ENCODE results near the gene IMPDH1. TPM values are rescaled to one million over a fixed set of nuclear protein-coding genes. Genes with fewer than 3 reads are reported as not detected.

The IMPDH1 gene
- 101 and 126 TPM in 2 replicates for total RNA-seq

DNA sequence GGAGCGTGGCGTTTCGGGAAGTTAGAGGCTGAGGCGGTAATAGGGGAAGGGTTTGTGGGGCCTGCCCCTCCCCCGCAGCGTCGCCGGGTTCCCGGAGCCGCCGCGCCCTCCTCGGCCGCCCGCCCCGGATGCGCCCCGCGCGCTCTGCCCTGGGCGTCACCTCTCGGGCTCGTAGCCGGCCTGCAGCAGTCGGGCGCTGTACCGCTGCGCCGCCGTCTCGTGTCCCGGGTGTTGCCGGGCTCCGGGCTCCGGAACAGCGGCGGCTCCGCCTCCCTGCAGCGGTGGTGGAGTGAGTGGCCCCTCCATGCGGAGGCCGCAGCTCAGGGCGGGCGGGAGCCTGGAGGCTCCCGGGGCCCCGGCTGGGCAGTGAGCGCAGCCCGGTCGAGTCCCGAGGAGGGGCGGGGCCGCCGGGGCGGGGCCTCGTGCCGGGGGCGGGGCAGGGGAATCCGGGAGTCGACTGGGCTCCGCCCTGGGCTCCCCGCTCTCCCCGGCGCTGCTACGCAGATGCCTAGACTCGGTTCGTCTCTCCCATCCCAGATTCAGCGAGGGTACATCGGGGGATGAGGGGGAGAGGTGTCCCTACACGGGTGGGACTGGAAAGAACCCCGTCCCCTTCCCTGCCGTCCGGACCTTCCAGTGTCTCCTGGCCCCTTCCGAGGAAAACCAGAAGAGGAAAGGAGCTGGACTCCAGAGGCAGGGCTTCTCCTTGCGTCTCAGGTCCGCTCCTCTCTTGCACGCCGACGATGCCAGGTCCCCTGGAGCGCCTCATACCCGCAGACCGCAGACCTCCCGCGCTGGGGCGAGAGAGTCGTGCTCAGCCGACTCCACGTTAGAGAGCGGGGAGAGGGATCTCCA lies at the start of gene IMPDH1:
IMPDH1 (minus strand) TSS at position 387 of the 855 bp plus-strand sequence; CDS start at position 306, 81 bp downstream.

GRCh38 chr7:128455543-128456254 lies 45.9 kb upstream of the IMPDH1 start, which contains the start of gene HILPDA:
HILPDA (plus strand) TSS chr7:128455878; CDS start chr7:128457269, 1,391 bp downstream.

DNA sequence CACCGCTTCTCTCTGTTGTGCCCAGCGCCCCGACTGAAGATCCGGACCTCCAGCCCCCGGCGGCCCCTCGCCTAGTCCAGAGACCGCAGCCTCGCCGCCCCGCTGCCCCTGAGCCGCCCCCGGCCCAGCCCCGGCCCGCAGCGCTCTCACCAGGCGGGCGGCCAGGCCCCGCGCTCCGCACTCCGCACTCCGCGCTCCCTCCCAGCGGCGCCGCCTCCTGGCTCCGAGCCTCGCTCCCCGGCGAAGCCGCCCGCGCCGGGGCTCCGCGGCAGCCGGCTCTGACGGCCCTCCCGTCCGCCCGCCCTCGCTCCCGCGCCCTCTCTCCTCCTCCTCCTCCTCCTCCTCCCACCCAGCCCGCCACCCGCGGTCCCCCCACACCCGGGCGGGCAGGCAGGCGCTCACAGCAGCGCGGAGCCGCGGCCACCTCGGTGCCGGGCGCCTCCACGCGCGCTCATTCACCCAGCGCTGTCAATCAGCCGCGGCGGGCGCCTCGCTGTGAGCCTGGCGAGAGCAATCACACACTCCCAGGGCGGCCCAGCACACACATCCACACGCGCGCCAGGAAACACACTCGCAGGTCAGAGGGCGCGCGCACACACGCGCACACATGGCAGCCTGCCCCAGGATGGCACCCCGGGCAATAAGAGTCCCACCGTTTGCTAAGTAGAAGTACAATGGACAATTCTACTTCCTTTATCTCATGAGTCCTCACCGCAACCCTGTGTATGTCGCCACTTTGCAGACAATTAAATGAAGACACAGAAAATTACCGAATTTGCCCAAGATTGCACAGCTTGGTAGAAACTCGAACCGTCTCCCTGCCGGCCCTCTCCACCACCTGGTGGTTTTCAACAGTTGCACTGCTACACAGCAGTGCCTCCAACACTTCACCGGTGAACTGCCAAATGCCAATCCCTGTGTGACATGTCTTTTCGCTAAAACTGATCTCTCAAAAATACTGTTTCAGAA lies 48.1 kb downstream of the IMPDH1 start, which contains the start of gene PRRT4:
PRRT4 (minus strand) TSS at position 280 of the 969 bp plus-strand sequence.

DNA sequence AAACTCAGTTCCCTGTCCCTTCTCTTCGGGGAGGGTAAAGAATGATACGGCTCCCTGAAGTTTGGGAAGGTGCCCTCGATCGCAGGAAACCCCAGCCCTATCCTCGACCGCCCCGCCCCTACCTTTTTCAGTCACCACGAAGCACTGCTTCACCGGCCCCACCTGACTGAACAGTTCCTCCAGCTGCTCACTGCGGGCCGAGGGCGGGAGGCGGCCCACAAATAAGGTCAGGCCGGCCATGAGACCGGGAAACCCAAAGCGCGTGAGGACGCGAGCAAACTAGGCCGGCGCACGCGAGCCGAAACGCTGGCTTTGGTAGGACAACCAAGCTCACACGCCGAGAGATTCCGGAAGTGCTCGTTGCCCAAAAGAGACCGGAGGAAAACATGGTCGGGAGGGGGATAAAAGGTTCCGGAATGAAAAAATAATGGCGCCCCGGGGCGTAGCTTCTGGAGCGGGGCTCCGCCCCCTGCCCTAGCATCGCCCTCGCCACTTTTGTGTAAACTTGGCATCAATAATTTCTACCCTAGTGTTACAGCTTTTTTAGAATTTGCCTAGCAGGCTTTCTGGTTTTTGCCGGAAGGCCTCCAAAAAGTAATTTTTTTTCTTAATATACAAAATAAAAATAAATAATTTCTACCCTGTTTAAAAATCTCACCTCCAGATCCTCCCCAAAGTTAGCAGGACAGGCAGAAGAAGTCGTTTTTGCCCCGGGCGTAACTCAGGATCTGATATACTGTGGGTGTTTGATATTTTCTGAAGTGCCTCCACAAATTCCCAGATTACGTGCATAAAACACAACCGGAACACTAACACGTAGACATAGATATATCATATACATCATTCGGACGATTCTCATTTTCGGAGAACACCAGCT lies 66.0 kb downstream of the IMPDH1 start, which contains the start of gene RBM28:
RBM28 (minus strand) TSS at position 355 of the 877 bp plus-strand sequence; CDS start at position 240, 115 bp downstream.

Other genes with a start within 250 kb of the IMPDH1 start
- not detected in 2 replicates for gene LEP, start 168.7 kb downstream of the IMPDH1 start, total RNA-seq
- gene RBM28, start 66.1 kb downstream of the IMPDH1 start, total RNA-seq = 14.4 TPM in 2 replicates
- gene PRRT4, start 48.3 kb downstream of the IMPDH1 start, total RNA-seq = not detected in 2 replicates
- 7.8 and 12.1 TPM in 2 replicates for gene HILPDA, start 45.9 kb upstream of the IMPDH1 start, total RNA-seq
- gene METTL2B, start 66.8 kb upstream of the IMPDH1 start, total RNA-seq = 38.1 and 40.6 TPM in 2 replicates